ENCODE data around the gene PLA2G4E. TPM values are rescaled to one million over a fixed set of nuclear protein-coding genes. Genes with fewer than 3 reads are reported as not detected.

Gene PLA2G4E
- total RNA-seq, 1 experiment from 2014 or later = 1.8 TPM

GRCh38 chr15:42032376-42033213 is 11.8 kb upstream of the PLA2G4E start:
- Histone ChIP-seq H3K36me3 (ENCODE audit: control insufficient read depth, insufficient read depth, low read length) (no peaks in the 10 kb centered on the region; the same call in 1 of the 2 replicates), H3K4me1 (peaks cover 29% of the 10 kb centered on the region), H3K27me3 (replicated peaks; ENCODE audit: control insufficient read depth, insufficient read depth, low read length) (no peaks in the 10 kb centered on the region), H3K4me3 (ENCODE audit: low read depth, low read length) (no peak overlapping the region), H3K9me3 (no peaks in the 10 kb centered on the region; the same call in 1 of the 2 replicates)
- no peaks in the 10 kb centered on the region for H3K36me3 Mint-ChIP-seq (ENCODE audit: insufficient read depth, unreplicated experiment)
- no peak overlapping the region for H3K4me3 Mint-ChIP-seq (ENCODE audit: unreplicated experiment)
- H3K27me3 Mint-ChIP-seq (ENCODE audit: insufficient read depth, unreplicated experiment) = no peaks in the 10 kb centered on the region
- intact Hi-C loops (cut with micrococcal nuclease; ENCODE audit: unreplicated experiment) = no loop called here
- H3K27ac Mint-ChIP-seq (ENCODE audit: unreplicated experiment) = peak overlapping the region; percentile 5
- H3K4me1 Mint-ChIP-seq (ENCODE audit: low read depth, unreplicated experiment) = peaks cover 6% of the 10 kb centered on the region
- no TSS peak for BruUV-seq (replicated peaks)
- peak in 1 of 2 experiments; percentile 8 for DNase-seq
- CTCF ChIA-PET = no interaction called here
- peaks cover 25% of the 10 kb centered on the region for H3K9me3 Mint-ChIP-seq (ENCODE audit: unreplicated experiment)
- TF ChIP-seq, protein P1, sequence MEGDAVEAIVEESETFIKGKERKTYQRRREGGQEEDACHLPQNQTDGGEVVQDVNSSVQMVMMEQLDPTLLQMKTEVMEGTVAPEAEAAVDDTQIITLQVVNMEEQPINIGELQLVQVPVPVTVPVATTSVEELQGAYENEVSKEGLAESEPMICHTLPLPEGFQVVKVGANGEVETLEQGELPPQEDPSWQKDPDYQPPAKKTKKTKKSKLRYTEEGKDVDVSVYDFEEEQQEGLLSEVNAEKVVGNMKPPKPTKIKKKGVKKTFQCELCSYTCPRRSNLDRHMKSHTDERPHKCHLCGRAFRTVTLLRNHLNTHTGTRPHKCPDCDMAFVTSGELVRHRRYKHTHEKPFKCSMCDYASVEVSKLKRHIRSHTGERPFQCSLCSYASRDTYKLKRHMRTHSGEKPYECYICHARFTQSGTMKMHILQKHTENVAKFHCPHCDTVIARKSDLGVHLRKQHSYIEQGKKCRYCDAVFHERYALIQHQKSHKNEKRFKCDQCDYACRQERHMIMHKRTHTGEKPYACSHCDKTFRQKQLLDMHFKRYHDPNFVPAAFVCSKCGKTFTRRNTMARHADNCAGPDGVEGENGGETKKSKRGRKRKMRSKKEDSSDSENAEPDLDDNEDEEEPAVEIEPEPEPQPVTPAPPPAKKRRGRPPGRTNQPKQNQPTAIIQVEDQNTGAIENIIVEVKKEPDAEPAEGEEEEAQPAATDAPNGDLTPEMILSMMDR (IDR thresholded peaks at IDR 0.05; ENCODE audit: insufficient read depth in 1 of 2, low read depth in 1 of 2, low read length in 1 of 2, severe bottlenecking in 1 of 2, unreplicated experiment in 1 of 2) = no peak
- POLR2A ChIA-PET = no interaction called here

DNA sequence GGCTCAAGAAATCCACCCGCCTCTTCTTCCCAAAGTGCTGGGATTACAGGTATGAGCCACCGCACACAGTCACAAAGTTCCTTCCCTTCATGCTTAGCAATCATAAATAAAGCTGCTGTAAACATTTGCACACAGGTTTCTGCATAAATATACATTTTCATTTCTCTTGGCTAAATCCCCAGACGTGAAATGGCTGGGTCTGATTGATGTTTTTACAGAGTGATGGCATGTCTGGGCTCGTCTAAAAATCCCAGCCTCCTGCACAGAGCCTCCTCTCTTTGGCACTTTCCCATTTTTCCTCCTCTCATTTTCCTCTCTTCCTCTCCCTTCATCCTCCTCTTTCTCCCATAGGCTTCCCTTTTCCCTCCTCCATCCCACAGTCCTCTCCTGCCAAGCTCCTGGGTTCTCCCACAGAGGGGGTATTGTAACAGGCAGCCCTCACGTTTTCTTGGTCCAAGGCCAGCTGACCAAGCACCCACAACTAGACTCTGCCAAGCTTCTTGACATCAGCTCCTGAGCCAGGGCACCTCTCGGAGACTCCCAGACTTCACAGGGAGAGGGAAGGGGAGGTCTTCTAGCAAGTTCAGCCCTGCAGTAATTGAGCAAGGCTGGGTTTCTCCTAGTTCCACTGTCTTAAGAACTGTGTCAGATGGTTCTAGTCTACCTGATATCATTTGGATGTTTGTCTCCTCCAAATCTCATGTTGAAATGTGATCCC is 10.5 kb upstream of the PLA2G4E start:
- no peaks in the 10 kb centered on the region for H3K36me3 Mint-ChIP-seq (ENCODE audit: insufficient read depth, unreplicated experiment)
- ChIA-PET CTCF (no interaction called here), POLR2A (no interaction called here)
- H3K27me3 ChIP-seq (replicated peaks; ENCODE audit: control insufficient read depth, insufficient read depth, low read length) = no peaks in the 10 kb centered on the region
- H3K36me3 ChIP-seq (ENCODE audit: control insufficient read depth, insufficient read depth, low read length) = no peaks in the 10 kb centered on the region; the same call in 1 of the 2 replicates
- H3K4me1 ChIP-seq = peaks cover 29% of the 10 kb centered on the region
- no peaks in the 10 kb centered on the region for H3K27me3 Mint-ChIP-seq (ENCODE audit: insufficient read depth, unreplicated experiment)
- H3K9me3 Mint-ChIP-seq (ENCODE audit: unreplicated experiment) = peaks cover 34% of the 10 kb centered on the region
- BruUV-seq (replicated peaks) = no TSS peak
- no peak overlapping the region for H3K4me3 ChIP-seq (ENCODE audit: low read depth, low read length)
- H3K27ac Mint-ChIP-seq (ENCODE audit: unreplicated experiment) = no peak overlapping the region
- TF ChIP-seq, protein P1 (IDR thresholded peaks at IDR 0.05; ENCODE audit: insufficient read depth in 1 of 2, low read depth in 1 of 2, low read length in 1 of 2, severe bottlenecking in 1 of 2, unreplicated experiment in 1 of 2) = no peak
- H3K9me3 ChIP-seq = no peaks in the 10 kb centered on the region; the same call in 1 of the 2 replicates
- peaks cover 6% of the 10 kb centered on the region for H3K4me1 Mint-ChIP-seq (ENCODE audit: low read depth, unreplicated experiment)
- intact Hi-C loops (cut with micrococcal nuclease; ENCODE audit: unreplicated experiment) = no loop called here
- DNase-seq = no peak
- no peak overlapping the region for H3K4me3 Mint-ChIP-seq (ENCODE audit: unreplicated experiment)

DNA sequence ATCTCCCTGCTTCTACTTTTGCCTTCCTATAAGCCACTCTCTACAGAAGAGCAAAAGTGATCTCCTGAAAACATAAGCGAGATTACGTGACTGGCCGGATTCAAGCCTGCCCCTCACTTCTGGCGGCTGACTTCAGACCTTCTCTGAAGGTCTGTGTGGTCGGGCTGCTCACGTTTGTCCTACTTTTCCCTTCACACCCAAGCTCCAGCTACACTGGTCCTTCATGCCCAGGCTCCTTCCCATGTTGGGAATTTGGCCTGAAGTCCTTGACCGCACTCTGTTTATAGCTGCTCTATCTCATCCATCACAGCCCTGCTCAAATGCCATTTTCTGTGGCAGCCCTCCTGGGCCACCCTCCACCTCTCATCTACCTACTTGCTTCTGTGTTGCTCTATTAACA is 6.7 kb upstream of the PLA2G4E start:
- no TSS peak for BruUV-seq (replicated peaks)
- Histone ChIP-seq H3K4me1 (no peaks in the 10 kb centered on the region), H3K9me3 (peaks cover 20% of the 10 kb centered on the region), H3K4me3 (ENCODE audit: low read depth, low read length) (no peak overlapping the region), H3K36me3 (ENCODE audit: control insufficient read depth, insufficient read depth, low read length) (no peaks in the 10 kb centered on the region; the same call in 1 of the 2 replicates), H3K27me3 (replicated peaks; ENCODE audit: control insufficient read depth, insufficient read depth, low read length) (no peaks in the 10 kb centered on the region)
- DNase-seq = no peak
- ChIA-PET POLR2A (no interaction called here), CTCF (no interaction called here)
- intact Hi-C loops (cut with micrococcal nuclease; ENCODE audit: unreplicated experiment) = no loop called here
- TF ChIP-seq, protein P1 (IDR thresholded peaks at IDR 0.05; ENCODE audit: insufficient read depth in 1 of 2, low read depth in 1 of 2, low read length in 1 of 2, severe bottlenecking in 1 of 2, unreplicated experiment in 1 of 2) = no peak
- H3K27ac Mint-ChIP-seq (ENCODE audit: unreplicated experiment) = no peak overlapping the region
- peaks cover 18% of the 10 kb centered on the region for H3K36me3 Mint-ChIP-seq (ENCODE audit: insufficient read depth, unreplicated experiment)
- H3K27me3 Mint-ChIP-seq (ENCODE audit: insufficient read depth, unreplicated experiment) = no peaks in the 10 kb centered on the region
- H3K4me1 Mint-ChIP-seq (ENCODE audit: low read depth, unreplicated experiment) = no peaks in the 10 kb centered on the region
- no peak overlapping the region for H3K4me3 Mint-ChIP-seq (ENCODE audit: unreplicated experiment)
- peaks cover 64% of the 10 kb centered on the region for H3K9me3 Mint-ChIP-seq (ENCODE audit: unreplicated experiment)

All from Caco-2 (cell line).